Tibial nerve (tissue), 4 donors: ENCODE data around the gene PUM1.

Source experiments
- CTCF ChIP-seq, 5 experiments: fragments of 200-600 bp in 3 of 5; fragments of 450-650 bp in 2 of 5; sonication (generic) in 3 of 5; IDR thresholded peaks; one replicate each; pipeline ENCODE4 v1.5.1; 2016 to 2019; ENCODE audit warnings: antibody characterized with exemption in 5 of 5, mild to moderate bottlenecking in 3 of 5, moderate library complexity in 2 of 5
- EP300 ChIP-seq, 2 donors: sonication (generic); formaldehyde crosslinking; IDR thresholded peaks; one replicate each; pipeline ENCODE4 v1.6.1; 2017; ENCODE audit warnings: antibody characterized with exemption in 2 of 2, mild to moderate bottlenecking in 1 of 2
- POLR2A ChIP-seq, 2 donors: fragments of 450-650 bp; IDR thresholded peaks; one replicate each; pipeline ENCODE4 v1.6.1; 2017; ENCODE audit warnings: antibody characterized with exemption in 2 of 2, mild to moderate bottlenecking in 2 of 2, moderate library complexity in 2 of 2

DNA sequence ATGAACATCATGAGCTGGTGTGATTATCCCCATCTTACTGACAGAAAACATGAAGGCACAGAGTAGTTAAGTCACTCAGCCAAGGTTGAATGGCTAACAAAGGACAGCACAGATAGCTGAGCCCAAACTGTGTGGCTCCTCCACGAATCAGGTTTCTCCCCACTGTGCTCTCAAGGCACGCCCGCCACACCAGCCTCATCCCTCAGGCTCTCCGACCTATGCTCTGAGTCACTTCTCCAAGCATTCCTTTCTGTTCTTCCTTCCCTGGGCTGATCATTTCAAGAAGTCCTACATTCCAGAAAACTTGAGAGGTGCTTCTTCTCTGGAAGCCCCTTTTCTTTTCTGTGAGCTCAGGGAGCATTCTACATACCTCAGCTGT is 131.7 kb downstream of the PUM1 start:
- TF ChIP-seq POLR2A (IDR thresholded peaks at IDR 0.05) (no peak), CTCF (IDR thresholded peaks at IDR 0.05) (no peak), EP300 (IDR thresholded peaks at IDR 0.05) (no peak)
